Measurements from ENCODE around the gene MYO18B.

Gene MYO18B

DNA sequence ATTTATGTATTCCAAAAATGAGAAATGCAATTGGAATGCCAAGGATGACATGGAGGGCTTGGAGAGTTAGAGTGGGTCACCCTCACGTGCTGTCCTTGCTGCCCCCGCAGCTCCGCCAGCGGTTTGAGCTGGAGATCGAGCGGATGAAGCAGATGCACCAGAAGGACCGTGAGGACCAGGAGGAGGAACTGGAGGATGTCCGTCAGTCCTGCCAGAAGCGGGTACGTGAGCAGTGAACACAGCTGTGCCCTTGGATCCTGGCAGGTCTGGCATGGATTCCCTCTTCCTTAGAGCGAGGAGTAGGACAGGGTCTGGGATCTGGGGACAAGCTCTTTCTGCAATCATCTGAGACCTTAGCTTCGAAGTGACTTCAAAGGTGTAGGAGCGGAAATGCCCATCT lies 166.2 kb downstream of the MYO18B start:
- H3K9me3 Mint-ChIP-seq = peaks cover 4% of the 10 kb centered on the region
- H3K27me3 Mint-ChIP-seq = peaks cover 17% of the 10 kb centered on the region
- no peak overlapping the region for H3K4me3 Mint-ChIP-seq
- no peaks in the 10 kb centered on the region for H3K36me3 Mint-ChIP-seq (ENCODE audit: low read depth)
- DNase-seq = no peak
- no peak overlapping the region for H3K27ac Mint-ChIP-seq
- H3K4me1 Mint-ChIP-seq (ENCODE audit: low read depth) = no peaks in the 10 kb centered on the region

DNA sequence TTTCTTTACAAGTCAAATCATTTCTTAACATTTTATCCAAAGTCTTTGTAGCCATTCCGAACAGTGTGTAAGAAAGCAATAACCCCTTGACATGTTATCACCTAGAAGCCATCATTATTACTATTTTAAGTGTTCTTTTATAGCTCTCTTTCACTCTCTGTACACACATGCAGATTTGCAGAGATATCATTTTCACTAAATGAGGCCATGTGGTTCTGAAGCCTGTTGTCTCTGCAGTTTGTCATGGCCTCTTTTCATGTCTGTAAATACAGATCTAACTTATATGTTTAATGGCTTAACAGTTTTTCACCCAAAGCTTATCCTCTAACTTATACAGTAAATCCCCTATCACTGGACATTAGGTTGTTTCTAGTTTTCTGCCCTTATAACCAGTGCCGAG lies 166.8 kb downstream of the MYO18B start:
- no peaks in the 10 kb centered on the region for H3K4me1 Mint-ChIP-seq (ENCODE audit: low read depth)
- H3K36me3 Mint-ChIP-seq (ENCODE audit: low read depth) = no peaks in the 10 kb centered on the region
- no peak overlapping the region for H3K27ac Mint-ChIP-seq
- no peak overlapping the region for H3K4me3 Mint-ChIP-seq
- no peak for DNase-seq
- peaks cover 14% of the 10 kb centered on the region for H3K27me3 Mint-ChIP-seq
- peaks cover 4% of the 10 kb centered on the region for H3K9me3 Mint-ChIP-seq

DNA sequence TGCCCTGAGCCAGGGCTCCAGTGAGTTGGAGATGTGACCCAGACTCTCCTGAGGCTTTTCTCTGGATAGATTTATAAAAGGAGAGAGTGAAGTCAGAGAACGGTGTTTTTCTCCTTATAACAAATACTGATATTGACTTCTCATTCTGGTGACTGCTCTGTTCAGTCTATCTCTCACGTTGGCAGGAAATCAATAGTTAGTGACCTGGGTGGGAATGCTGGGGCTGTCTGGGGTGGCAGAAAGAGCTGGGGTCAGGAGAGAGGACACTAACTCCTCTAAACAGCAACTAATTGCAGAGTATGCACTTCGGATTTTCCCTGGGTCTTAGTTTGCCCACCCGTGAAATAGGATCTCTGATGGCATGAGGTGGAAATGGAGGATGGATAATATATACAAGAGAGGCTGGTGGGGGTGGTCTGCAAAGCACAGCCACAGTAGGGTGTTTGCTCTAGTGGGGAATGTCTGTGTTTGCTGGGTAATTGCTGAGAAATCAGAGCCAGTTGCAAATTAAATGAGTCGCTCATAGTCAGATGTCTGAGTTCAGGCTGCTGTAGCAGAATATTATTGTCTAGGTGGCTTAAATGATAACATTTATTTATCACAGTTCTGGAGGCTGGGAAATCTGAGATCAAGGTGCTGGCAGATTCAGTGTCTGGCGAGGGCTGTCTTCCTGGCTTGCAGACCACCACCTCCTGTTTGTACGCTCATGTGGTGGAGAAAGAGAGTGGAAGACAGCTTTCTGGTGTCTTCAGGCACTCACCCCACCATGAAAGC lies 167.8 kb downstream of the MYO18B start:
- H3K4me1 Mint-ChIP-seq (ENCODE audit: low read depth) = no peaks in the 10 kb centered on the region
- H3K36me3 Mint-ChIP-seq (ENCODE audit: low read depth) = no peaks in the 10 kb centered on the region
- H3K9me3 Mint-ChIP-seq = peaks cover 4% of the 10 kb centered on the region
- no peak overlapping the region for H3K4me3 Mint-ChIP-seq
- no peak for DNase-seq
- no peak overlapping the region for H3K27ac Mint-ChIP-seq
- peaks cover 5% of the 10 kb centered on the region for H3K27me3 Mint-ChIP-seq

DNA sequence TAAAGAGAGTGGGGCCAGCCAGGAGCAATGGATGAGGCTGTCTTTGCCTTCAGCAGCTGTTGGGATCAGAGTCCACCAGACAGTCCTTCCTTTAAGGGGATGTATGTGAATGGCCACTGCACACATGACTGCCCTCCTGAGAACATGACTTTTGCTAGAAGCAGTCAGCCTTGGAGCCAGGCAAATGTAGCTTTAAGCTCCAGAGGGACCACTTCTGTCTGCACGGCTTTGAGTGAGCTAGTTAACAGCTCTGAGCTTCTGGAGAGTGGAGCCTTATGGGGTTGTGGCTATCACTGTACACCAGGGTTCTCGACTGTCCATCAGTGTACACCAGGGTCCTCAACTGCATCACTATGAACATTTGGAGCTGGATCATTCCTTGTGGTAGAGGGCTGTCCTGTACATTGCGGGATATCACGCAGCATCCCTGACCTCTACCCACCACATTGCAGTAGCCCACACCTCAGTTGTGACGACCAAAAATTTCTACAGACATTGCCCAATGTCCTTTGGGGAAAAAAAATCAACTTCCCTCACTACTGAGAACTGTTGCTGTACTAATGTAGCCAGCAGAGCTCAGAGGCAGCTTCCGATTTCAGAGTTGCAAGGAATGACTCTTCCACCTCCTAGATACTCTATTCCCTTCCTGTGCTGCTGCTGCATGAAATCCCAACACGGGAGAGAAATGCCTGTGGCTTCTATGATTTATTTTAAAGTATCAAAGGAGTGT lies 169.4 kb downstream of the MYO18B start:
- peaks cover 2% of the 10 kb centered on the region for H3K9me3 Mint-ChIP-seq
- no peaks in the 10 kb centered on the region for H3K36me3 Mint-ChIP-seq (ENCODE audit: low read depth)
- H3K4me3 Mint-ChIP-seq = no peak overlapping the region
- H3K27me3 Mint-ChIP-seq = peaks cover 3% of the 10 kb centered on the region
- no peak for DNase-seq
- H3K27ac Mint-ChIP-seq = no peak overlapping the region
- H3K4me1 Mint-ChIP-seq (ENCODE audit: low read depth) = no peaks in the 10 kb centered on the region

DNA sequence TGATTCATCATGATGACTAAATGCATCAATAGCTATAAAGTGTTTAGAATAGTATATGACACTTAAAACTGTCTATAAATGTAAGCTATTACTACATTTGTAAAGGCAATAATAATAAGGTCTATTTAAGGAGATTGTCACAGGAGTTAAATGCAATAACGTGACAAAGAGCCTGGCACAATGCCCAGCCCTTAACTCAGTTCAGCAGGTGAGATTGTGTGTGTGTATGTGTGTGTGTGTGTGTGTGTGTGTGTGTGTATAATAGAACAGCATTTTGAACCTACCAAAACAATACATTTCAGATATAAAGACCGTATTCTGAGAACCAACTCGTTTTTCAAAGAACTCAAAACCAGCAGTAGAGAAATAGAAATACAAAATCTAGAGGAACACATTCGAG lies 177.5 kb downstream of the MYO18B start:
- Mint-ChIP-seq H3K4me3 (no peak overlapping the region), H3K27ac (no peak overlapping the region), H3K9me3 (no peaks in the 10 kb centered on the region), H3K36me3 (ENCODE audit: low read depth) (no peaks in the 10 kb centered on the region), H3K4me1 (ENCODE audit: low read depth) (no peaks in the 10 kb centered on the region), H3K27me3 (peaks cover 34% of the 10 kb centered on the region)
- no peak for DNase-seq

DNA sequence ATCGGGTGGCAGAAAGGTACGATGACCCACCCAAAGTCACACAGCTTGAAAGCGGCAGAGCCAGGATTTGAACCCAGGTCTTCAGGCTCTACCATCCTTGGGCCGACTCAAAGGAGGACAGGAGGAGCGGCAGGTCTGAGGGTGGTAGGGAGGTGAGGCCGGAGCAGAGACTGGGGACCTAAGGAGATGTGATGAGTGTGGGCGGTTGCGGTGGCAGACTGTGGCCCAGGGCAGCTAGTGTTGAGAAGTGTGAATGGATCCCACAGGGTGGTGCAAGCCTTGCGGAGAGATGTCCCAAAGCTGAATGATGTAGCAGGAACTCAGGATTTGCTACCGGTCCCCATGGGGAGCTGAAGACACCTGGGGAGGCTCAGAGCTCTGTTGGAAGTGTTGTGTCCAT lies 180.2 kb downstream of the MYO18B start:
- peaks cover 36% of the 10 kb centered on the region for H3K27me3 Mint-ChIP-seq
- no peaks in the 10 kb centered on the region for H3K9me3 Mint-ChIP-seq
- H3K27ac Mint-ChIP-seq = no peak overlapping the region
- DNase-seq = no peak
- H3K4me1 Mint-ChIP-seq (ENCODE audit: low read depth) = no peaks in the 10 kb centered on the region
- H3K36me3 Mint-ChIP-seq (ENCODE audit: low read depth) = no peaks in the 10 kb centered on the region
- H3K4me3 Mint-ChIP-seq = no peak overlapping the region

DNA sequence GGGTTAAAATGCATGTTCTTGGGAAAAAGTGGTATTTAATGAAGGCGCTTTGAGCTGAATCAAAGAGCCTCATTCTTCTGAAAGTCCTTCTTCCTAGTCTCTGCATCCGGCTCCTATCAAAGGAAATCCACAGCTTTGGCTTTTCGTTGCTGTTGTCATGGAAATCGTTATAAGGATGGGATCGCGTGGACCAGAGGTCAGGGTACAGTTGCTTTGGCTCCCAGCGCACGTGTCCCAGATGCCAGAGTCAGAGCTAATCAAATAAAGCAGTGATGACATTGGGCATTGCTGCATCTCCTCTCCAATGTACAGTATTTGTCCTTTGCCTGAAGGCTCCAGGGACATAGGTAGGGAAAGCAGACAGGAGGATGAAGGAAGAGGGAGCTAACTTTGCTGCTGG lies 181.9 kb downstream of the MYO18B start:
- Mint-ChIP-seq H3K27me3 (peaks cover 42% of the 10 kb centered on the region), H3K4me3 (no peak overlapping the region), H3K9me3 (peaks cover 7% of the 10 kb centered on the region), H3K36me3 (ENCODE audit: low read depth) (no peaks in the 10 kb centered on the region), H3K27ac (no peak overlapping the region), H3K4me1 (ENCODE audit: low read depth) (no peaks in the 10 kb centered on the region)
- no peak for DNase-seq

DNA sequence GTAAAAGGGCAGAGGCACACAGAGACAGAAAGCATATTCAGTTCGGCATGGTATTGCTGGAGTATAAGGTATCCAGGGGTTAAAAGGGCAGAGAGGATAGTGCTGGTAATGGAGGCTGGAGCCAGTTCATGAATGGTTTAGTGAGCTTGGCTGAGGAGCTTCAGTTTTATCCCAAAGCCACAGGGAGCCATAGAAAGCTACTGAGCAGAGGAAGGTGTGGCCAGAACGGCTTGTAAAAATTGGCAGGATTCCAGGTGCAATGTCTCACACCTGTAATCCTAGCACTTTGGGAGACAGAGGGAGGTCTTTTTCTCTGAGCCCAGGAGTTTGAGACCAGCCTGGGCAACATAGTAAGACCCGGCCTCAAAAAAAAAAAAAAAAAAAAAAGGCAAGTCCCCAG lies 186.1 kb downstream of the MYO18B start:
- Mint-ChIP-seq H3K36me3 (ENCODE audit: low read depth) (no peaks in the 10 kb centered on the region), H3K4me3 (no peak overlapping the region), H3K27me3 (peaks cover 20% of the 10 kb centered on the region), H3K4me1 (ENCODE audit: low read depth) (no peaks in the 10 kb centered on the region), H3K27ac (no peak overlapping the region), H3K9me3 (peaks cover 10% of the 10 kb centered on the region)
- DNase-seq = no peak

DNA sequence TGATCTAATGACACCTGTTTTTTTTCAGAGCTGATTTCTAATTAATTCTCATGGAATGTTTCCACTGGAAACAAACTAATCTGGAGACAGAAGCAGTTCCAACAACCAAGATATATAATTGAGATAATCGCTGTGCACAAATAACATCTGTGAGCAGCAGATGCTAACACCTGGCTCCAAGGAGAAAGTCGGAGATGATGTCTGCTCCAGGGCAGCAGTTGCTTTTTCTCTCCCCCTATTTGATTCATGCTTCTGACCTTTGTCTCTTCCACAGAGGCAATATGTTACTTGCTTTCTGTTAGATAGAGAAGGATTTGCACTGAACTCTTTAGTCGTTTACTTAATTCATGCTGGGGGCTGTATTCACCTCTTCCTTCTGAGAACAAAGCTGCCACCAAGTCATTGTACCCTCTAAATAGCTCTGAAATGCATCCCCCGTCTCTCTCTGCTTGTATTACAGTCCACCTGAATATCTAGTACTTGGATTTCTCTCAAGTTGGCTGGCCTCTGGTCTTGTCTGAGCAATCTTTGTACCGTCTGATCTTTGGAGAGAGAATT lies 187.4 kb downstream of the MYO18B start:
- no peaks in the 10 kb centered on the region for H3K4me1 Mint-ChIP-seq (ENCODE audit: low read depth)
- no peak for DNase-seq
- peaks cover 13% of the 10 kb centered on the region for H3K9me3 Mint-ChIP-seq
- no peaks in the 10 kb centered on the region for H3K36me3 Mint-ChIP-seq (ENCODE audit: low read depth)
- H3K27ac Mint-ChIP-seq = no peak overlapping the region
- H3K4me3 Mint-ChIP-seq = no peak overlapping the region
- peaks cover 16% of the 10 kb centered on the region for H3K27me3 Mint-ChIP-seq

DNA sequence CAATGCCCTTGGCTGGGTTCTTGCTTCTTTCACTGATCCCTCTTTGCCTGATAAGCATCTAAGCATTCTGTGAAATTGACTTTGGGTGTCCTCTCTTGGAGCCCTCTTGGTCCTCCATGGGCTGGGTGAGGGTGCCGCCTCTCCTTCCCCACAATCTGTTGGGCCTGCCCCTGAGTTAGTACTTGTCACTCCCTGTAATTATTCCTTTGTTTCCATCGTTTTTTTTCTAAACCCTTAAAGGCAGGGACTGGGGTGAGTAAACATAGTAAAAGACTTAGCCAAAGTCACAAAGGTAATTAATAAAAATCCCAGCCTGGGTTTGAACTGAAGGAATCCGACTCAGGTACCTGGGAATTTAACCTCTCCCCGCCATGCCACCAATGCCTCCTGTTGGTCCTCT lies 188.1 kb downstream of the MYO18B start:
- no peak overlapping the region for H3K4me3 Mint-ChIP-seq
- no peak overlapping the region for H3K27ac Mint-ChIP-seq
- DNase-seq = no peak
- no peaks in the 10 kb centered on the region for H3K36me3 Mint-ChIP-seq (ENCODE audit: low read depth)
- peaks cover 13% of the 10 kb centered on the region for H3K9me3 Mint-ChIP-seq
- peaks cover 16% of the 10 kb centered on the region for H3K27me3 Mint-ChIP-seq
- H3K4me1 Mint-ChIP-seq (ENCODE audit: low read depth) = no peaks in the 10 kb centered on the region

DNA sequence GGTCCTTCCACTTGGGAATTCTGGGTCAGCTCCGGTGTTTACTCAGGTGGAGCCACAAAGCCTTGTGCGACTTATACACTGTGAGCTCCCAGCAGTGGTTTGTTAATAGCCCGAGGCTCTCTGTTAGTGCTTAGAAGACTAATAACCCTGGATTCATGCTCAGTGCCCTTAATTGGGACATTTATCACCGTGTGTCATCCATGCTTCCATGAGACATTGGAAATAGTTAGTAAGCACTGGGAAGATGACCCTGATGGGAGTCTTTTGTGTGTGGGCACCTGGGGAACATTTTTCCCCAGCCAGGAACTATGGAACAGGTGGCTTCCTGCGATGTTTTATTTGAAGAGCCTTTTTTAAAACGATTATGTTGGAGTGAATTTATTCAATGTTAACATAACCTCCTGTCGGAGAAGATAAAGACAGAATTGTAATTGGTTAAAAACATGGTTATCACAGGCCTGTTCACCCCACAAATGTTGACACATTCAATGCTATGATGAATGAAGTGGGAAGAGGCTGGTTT lies 188.9 kb downstream of the MYO18B start:
- Mint-ChIP-seq H3K9me3 (peaks cover 15% of the 10 kb centered on the region), H3K36me3 (ENCODE audit: low read depth) (no peaks in the 10 kb centered on the region), H3K27ac (no peak overlapping the region), H3K27me3 (peaks cover 22% of the 10 kb centered on the region), H3K4me1 (ENCODE audit: low read depth) (no peaks in the 10 kb centered on the region), H3K4me3 (no peak overlapping the region)
- no peak for DNase-seq

DNA sequence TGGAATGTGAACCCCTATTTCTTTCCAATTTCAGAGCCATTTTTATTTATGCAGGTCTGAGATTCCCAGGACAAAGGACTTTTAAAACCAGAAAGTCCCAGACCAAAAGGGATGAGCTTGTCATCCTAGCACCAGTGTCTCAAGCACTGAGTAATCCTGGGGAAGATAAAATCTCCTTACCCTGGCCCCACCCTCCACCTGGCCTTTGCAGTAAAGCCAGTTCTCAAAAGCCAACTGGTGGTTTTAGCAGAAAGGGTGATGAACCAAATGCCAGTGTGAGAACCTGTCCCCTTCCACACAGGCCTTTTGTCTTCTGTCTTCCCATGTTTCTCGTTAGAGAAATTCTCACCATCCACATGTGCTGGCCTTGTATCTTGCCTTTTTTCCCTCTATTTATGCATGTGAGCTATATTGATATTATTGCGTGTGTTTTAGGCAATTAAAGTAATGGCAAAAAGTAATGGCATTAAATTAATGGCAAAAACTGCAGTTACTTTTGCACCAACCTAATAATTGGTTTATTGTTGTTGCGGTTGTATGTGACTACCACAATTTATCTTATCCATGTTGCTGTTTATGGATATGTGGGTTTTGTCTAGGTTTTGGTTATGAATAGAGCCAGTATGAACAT lies 191.3 kb downstream of the MYO18B start:
- DNase-seq = no peak
- Mint-ChIP-seq H3K4me3 (no peak overlapping the region), H3K9me3 (peaks cover 9% of the 10 kb centered on the region), H3K36me3 (ENCODE audit: low read depth) (no peaks in the 10 kb centered on the region), H3K27me3 (peaks cover 18% of the 10 kb centered on the region), H3K27ac (no peak overlapping the region), H3K4me1 (ENCODE audit: low read depth) (no peaks in the 10 kb centered on the region)

DNA sequence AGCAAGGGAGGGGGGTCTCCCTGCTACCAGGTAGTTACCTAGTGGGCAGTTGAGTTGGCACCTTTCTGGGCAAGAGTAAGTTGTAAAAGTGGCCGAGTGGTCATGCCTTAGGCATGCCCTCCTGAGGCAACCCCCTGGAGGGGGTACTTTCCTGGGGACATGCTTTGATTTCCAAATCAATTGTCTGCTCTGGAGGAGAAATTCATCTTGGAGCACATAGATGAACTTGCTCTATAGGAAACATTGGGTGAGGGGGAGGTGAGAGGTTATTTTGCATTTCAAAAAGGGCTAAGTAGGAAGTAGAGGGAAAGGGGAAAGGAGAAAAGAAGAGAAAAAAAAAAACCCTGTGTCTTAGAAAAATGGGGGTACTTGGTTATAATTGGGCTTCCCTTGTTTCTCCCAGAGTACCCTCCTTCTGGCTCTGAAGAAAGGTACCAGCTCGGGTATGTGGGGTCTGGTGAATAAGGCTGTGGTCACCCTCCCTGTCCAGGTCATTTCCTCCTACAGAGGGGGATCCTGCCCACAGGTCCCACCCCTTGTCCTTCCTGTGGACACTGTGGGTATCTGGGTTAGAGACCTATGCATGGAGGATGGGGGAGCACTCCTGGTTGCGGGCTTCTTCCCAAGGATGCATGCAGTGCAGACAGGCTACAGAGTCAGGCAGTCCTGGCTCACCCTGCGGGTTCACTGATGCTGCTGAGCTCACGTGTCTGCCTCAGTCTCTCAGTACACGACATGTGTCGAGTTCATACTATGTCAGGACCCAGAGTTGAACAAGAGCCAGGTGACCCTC lies 193.5 kb downstream of the MYO18B start:
- DNase-seq = no peak
- Mint-ChIP-seq H3K9me3 (peaks cover 11% of the 10 kb centered on the region), H3K27me3 (peaks cover 18% of the 10 kb centered on the region), H3K4me3 (no peak overlapping the region), H3K4me1 (ENCODE audit: low read depth) (no peaks in the 10 kb centered on the region), H3K36me3 (ENCODE audit: low read depth) (no peaks in the 10 kb centered on the region), H3K27ac (no peak overlapping the region)

DNA sequence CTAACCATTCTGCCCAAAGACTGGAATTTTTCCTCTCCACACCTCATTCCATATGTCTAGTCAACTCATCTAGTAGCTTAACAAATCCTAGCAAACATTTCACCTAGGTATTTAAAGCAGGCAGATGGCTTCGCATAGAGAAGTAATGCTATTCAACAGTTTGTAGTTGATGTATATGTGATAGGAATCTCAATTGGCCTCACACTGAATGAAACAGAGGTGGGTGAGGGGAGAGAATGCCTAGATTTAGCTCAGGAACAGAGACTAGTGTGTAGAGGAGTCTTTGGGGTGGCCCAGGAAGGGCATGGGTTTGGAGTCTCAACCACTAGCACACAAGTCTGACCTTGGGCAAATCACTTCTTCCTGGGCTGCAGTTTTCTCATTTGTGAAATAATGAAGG lies 196.2 kb downstream of the MYO18B start:
- Mint-ChIP-seq H3K4me3 (no peak overlapping the region), H3K4me1 (ENCODE audit: low read depth) (no peaks in the 10 kb centered on the region), H3K27me3 (peaks cover 26% of the 10 kb centered on the region), H3K27ac (no peak overlapping the region), H3K36me3 (ENCODE audit: low read depth) (no peaks in the 10 kb centered on the region), H3K9me3 (peaks cover 8% of the 10 kb centered on the region)
- DNase-seq = no peak
